Ovary (tissue), 3 donors: Measurements from ENCODE around the gene SFXN1.

Source experiments
- EP300 ChIP-seq: sonication (generic); formaldehyde crosslinking; IDR thresholded peaks from one replicate; pipeline ENCODE4 v1.6.1; 2017; ENCODE audit warnings: antibody characterized with exemption
- POLR2A ChIP-seq: fragments of 450-650 bp; IDR thresholded peaks from one replicate; pipeline ENCODE4 v1.6.1; 2017; ENCODE audit warnings: antibody characterized with exemption, mild to moderate bottlenecking, moderate library complexity
- TF ChIP-seq, protein P1 (sequence below), 3 donors: fragments of 450-650 bp in 2 of 3; fragments of 200-600 bp in 1 of 3; IDR thresholded peaks; one replicate each; pipeline versions ENCODE4 v1.5.1 to v1.8.0; 2016 to 2022; ENCODE audit warnings: antibody characterized with exemption in 3 of 3, mild to moderate bottlenecking in 1 of 3
- donor health status: DM: no; HTN: no; CAD: no.

DNA sequence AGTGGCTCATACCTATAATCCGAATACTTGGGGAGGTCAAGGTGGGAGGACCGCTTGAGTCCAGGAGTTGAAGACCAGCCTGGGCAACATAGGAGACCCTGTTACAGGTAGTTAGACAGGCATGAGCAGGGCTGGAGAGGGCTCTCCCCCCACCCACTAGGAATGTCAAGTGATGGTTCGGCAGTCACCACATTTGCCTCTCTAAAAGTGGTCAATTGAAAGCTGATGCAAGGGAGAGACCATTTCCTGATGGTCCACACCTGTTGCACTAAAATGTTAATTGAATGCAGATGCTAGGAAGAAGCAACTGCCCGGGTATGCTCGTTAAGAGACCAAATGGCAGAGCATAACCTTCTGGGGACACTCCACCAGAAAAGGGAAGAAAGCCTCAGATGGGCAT is 82.7 kb downstream of the SFXN1 start:
- TF ChIP-seq POLR2A, result no peak
- TF ChIP-seq, protein P1, sequence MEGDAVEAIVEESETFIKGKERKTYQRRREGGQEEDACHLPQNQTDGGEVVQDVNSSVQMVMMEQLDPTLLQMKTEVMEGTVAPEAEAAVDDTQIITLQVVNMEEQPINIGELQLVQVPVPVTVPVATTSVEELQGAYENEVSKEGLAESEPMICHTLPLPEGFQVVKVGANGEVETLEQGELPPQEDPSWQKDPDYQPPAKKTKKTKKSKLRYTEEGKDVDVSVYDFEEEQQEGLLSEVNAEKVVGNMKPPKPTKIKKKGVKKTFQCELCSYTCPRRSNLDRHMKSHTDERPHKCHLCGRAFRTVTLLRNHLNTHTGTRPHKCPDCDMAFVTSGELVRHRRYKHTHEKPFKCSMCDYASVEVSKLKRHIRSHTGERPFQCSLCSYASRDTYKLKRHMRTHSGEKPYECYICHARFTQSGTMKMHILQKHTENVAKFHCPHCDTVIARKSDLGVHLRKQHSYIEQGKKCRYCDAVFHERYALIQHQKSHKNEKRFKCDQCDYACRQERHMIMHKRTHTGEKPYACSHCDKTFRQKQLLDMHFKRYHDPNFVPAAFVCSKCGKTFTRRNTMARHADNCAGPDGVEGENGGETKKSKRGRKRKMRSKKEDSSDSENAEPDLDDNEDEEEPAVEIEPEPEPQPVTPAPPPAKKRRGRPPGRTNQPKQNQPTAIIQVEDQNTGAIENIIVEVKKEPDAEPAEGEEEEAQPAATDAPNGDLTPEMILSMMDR (IDR thresholded peaks at IDR 0.05), result no peak
- no peak for TF ChIP-seq EP300
